ENCODE results near the gene ZNF407.

DNA sequence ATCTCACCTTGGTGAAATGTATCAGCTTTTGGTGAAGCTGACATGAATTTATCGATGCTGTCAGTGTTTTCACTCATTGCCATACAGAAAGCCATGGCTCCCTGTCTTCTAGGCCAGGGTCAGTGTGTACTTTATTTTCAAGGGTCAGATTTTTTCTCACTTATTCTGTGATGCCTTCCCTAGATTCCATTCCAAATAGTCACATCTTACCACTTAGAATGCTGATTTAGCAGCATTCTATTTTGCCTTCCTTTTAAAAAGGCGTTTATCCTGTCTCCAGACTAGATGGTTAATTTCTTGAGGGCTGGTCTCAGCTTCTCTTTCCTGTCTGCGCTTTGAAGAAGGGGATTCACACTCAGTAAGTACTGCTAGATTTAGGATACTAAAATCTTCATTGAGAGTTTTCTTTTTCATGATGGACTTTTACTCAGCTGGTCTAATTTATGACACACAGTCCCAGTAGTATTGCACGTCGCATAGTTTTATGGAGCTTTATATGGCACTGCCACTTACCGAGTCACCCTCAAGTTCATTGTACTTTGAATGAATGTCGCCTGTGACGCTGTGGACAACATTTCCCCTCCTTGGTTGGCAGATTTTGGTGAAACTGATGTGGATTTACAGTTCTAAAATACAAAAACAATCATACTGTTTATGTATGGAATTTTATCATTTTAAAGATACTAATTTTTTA, 194.0 kb downstream of the ZNF407 start:
- TF ChIP-seq AGO1 (IDR thresholded peaks at IDR 0.05; ENCODE audit: low read depth, low read length, poor library complexity, severe bottlenecking) (no peak), ZNF792 (CRISPR knock-in tag; IDR thresholded peaks at IDR 0.05) (no peak), ZNF768 (CRISPR knock-in tag; IDR thresholded peaks at IDR 0.05) (no peak)
- TF ChIP-seq, protein P1, sequence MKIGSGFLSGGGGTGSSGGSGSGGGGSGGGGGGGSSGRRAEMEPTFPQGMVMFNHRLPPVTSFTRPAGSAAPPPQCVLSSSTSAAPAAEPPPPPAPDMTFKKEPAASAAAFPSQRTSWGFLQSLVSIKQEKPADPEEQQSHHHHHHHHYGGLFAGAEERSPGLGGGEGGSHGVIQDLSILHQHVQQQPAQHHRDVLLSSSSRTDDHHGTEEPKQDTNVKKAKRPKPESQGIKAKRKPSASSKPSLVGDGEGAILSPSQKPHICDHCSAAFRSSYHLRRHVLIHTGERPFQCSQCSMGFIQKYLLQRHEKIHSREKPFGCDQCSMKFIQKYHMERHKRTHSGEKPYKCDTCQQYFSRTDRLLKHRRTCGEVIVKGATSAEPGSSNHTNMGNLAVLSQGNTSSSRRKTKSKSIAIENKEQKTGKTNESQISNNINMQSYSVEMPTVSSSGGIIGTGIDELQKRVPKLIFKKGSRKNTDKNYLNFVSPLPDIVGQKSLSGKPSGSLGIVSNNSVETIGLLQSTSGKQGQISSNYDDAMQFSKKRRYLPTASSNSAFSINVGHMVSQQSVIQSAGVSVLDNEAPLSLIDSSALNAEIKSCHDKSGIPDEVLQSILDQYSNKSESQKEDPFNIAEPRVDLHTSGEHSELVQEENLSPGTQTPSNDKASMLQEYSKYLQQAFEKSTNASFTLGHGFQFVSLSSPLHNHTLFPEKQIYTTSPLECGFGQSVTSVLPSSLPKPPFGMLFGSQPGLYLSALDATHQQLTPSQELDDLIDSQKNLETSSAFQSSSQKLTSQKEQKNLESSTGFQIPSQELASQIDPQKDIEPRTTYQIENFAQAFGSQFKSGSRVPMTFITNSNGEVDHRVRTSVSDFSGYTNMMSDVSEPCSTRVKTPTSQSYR (CRISPR knock-in tag; IDR thresholded peaks at IDR 0.05; ENCODE audit: borderline replicate concordance): no peak
